Measurements from ENCODE around the gene ZNF174. TPM values are rescaled to one million over a fixed set of nuclear protein-coding genes. Genes with fewer than 3 reads are reported as not detected.

ZNF174 gene
- total and polyA plus RNA-seq, 2 of the 8 experiments (the other 6 are each of a cell fraction or from before 2014, with no cell fraction given), result 9.1 to 12.7 TPM

- TF ChIP-seq CHD7 (IDR thresholded peaks at IDR 0.05; ENCODE audit: insufficient replicate concordance, low read length) (no peak), SP1 (IDR thresholded peaks at IDR 0.05; ENCODE audit: low read depth, low read length) (peak; percentile 56; the same call in 1 of the 2 replicates), JUND (IDR thresholded peaks at IDR 0.05; ENCODE audit: low read length) (no peak), CTBP2 (IDR thresholded peaks at IDR 0.05; ENCODE audit: borderline replicate concordance, insufficient read depth, insufficient read length, low read length) (no peak), ASH2L (IDR thresholded peaks at IDR 0.05; ENCODE audit: low read length) (peak; percentile 60), E2F6 (IDR thresholded peaks at IDR 0.05) (peak; percentile 80), POLR2A (IDR thresholded peaks at IDR 0.05; ENCODE audit: control extremely low read depth in 1 of 2, low read depth in 2 of 2, low read length in 2 of 2) (peak; percentile 88 to 91), TBP (IDR thresholded peaks at IDR 0.05; ENCODE audit: low read depth, low read length) (peak; percentile 40; the same call in 1 of the 2 replicates), JUN (IDR thresholded peaks at IDR 0.05; ENCODE audit: low read depth, low read length) (no peak), CHD2 (IDR thresholded peaks at IDR 0.05; ENCODE audit: low read length) (peak; percentile 91)
These were observed 56.6 kb downstream of the ZNF174 start (continued) for GRCh38 chr16:3457434-3458252.

All from H1 (cell line).